Osteoblast (primary cell): Measurements from ENCODE around the gene SOST. TPM values are rescaled to one million over a fixed set of nuclear protein-coding genes. Genes with fewer than 3 reads are reported as not detected.
A peak's percentile ranks its signal among the peaks of the same experiment; 100 is the strongest.

Source experiments
- DNase-seq: peaks from one replicate; pipeline ENCODE4 v3.0.0; 2011; ENCODE audit warnings: low spot score, mixed read lengths; ENCODE audit not compliant: insufficient read length; ENCODE audit errors: missing footprints
- H2AFZ ChIP-seq: 2 replicates; pipeline ENCODE4 v1.6.0; 2011; ENCODE audit warnings: mild to moderate bottlenecking, low read length
- H3K27ac ChIP-seq: 2 replicates; pipeline ENCODE4 v1.5.1; 2011; ENCODE audit warnings: mild to moderate bottlenecking, low read depth, low read length, moderate library complexity
- H3K27me3 ChIP-seq: 2 replicates; pipeline ENCODE4 v1.6.0; 2012; ENCODE audit warnings: mild to moderate bottlenecking, control low read depth, inconsistent platforms, low read length, moderate library complexity; ENCODE audit not compliant: insufficient read depth
- H3K36me3 ChIP-seq: 2 replicates; pipeline ENCODE4 v1.5.1; 2011; ENCODE audit warnings: mild to moderate bottlenecking, low read length, control low read depth, moderate library complexity; ENCODE audit not compliant: insufficient read depth
- H3K4me1 ChIP-seq: 2 replicates; pipeline ENCODE4 v1.5.1; 2011; ENCODE audit warnings: mild to moderate bottlenecking, low read length, control low read depth, moderate library complexity; ENCODE audit not compliant: insufficient read depth
- H3K4me2 ChIP-seq: 2 replicates; pipeline ENCODE4 v1.6.0; 2011; ENCODE audit warnings: mild to moderate bottlenecking, low read length; ENCODE audit not compliant: insufficient read depth
- H3K4me3 ChIP-seq: fragments of 200-600 bp; sonication (generic); 3 replicates; pipeline ENCODE4 v1.5.1; 2012; ENCODE audit warnings: mild to moderate bottlenecking, low read length, inconsistent platforms; ENCODE audit not compliant: insufficient read depth
- H3K79me2 ChIP-seq: 2 replicates; pipeline ENCODE4 v1.6.0; 2012; ENCODE audit warnings: mild to moderate bottlenecking, low read length, control low read depth, inconsistent platforms; ENCODE audit not compliant: insufficient read depth
- H3K9me3 ChIP-seq: 2 replicates; pipeline ENCODE4 v1.5.1; 2011; ENCODE audit warnings: low read depth, low read length, control low read depth
- H4K20me1 ChIP-seq: 2 replicates; pipeline ENCODE4 v1.6.0; 2012; ENCODE audit warnings: mild to moderate bottlenecking, low read length, control low read depth; ENCODE audit not compliant: insufficient read depth
- total RNA-seq: library from RNA; depleted of rRNA; stranded (reverse); fragments of >200 nt; gene quantifications from 2 replicates; pipeline ENCODE4 v1.2.3, GENCODE V29; 2012
- TF ChIP-seq, protein P1 (sequence below): IDR thresholded peaks from 2 replicates; pipeline ENCODE4 v1.5.1; 2011; ENCODE audit warnings: mild to moderate bottlenecking, low read depth, low read length, moderate library complexity; ENCODE audit errors: extremely low read depth

SOST gene
- total RNA-seq, 1 donor, result not detected

DNA sequence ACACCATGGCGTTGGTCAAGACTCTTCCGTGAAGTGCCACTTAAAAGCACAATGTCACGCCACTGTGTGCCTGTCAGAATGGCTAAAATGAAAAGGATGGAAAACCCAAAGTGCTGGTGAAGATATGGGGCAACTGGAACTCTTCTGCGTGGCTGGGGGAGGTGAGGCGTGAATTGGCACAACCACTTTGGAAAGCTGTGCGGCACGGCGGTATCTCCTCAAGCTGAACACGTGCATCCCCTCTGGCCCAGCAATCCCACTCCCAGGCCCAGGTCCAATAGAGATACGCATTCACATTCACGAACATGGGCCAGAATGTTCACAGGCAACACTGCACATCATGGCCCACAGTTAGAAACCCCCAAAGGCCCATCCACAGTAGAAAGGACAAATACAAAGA, 11.3 kb upstream of the SOST start:
- Histone ChIP-seq H3K27ac (no peak overlapping the region), H2AFZ (no peak overlapping the region), H3K4me1 (no peaks in the 10 kb centered on the region), H4K20me1 (peaks cover 15% of the 10 kb centered on the region), H3K9me3 (no peaks in the 10 kb centered on the region), H3K4me2 (no peak overlapping the region), H3K79me2 (peaks cover 22% of the 10 kb centered on the region), H3K36me3 (peaks cover 57% of the 10 kb centered on the region), H3K27me3 (no peaks in the 10 kb centered on the region), H3K4me3 (no peak overlapping the region)
- DNase-seq, result peak; percentile 75
- TF ChIP-seq, protein P1, sequence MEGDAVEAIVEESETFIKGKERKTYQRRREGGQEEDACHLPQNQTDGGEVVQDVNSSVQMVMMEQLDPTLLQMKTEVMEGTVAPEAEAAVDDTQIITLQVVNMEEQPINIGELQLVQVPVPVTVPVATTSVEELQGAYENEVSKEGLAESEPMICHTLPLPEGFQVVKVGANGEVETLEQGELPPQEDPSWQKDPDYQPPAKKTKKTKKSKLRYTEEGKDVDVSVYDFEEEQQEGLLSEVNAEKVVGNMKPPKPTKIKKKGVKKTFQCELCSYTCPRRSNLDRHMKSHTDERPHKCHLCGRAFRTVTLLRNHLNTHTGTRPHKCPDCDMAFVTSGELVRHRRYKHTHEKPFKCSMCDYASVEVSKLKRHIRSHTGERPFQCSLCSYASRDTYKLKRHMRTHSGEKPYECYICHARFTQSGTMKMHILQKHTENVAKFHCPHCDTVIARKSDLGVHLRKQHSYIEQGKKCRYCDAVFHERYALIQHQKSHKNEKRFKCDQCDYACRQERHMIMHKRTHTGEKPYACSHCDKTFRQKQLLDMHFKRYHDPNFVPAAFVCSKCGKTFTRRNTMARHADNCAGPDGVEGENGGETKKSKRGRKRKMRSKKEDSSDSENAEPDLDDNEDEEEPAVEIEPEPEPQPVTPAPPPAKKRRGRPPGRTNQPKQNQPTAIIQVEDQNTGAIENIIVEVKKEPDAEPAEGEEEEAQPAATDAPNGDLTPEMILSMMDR, result no peak

DNA sequence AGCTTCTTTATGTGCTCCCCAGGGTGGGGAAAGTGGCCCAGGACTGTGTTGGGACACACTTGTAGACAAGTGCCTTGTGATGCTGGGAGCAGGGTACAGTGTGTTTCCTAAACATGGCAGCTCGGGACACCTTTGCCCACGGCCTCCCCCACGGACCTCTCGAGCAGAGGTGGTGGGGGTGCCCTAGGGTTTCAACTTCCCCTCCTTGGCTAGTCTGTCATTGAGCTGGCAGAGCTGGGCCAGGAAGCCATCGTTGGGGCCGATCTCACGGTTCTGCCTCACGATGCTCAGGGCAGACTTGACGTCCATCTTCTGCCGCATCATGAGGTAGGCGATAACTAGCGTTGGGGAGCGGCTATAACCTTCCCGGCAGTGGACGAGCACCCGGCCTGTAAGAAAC, 10.8 kb upstream of the SOST start:
- TF ChIP-seq, protein P1, result no peak
- Histone ChIP-seq H3K36me3 (peaks cover 53% of the 10 kb centered on the region), H3K79me2 (peaks cover 18% of the 10 kb centered on the region), H3K4me1 (peaks cover 3% of the 10 kb centered on the region), H4K20me1 (peaks cover 15% of the 10 kb centered on the region), H3K27me3 (no peaks in the 10 kb centered on the region), H3K27ac (no peak overlapping the region), H3K4me3 (no peak overlapping the region), H2AFZ (no peak overlapping the region), H3K9me3 (no peaks in the 10 kb centered on the region), H3K4me2 (no peak overlapping the region)
- peak; percentile 34 for DNase-seq

DNA sequence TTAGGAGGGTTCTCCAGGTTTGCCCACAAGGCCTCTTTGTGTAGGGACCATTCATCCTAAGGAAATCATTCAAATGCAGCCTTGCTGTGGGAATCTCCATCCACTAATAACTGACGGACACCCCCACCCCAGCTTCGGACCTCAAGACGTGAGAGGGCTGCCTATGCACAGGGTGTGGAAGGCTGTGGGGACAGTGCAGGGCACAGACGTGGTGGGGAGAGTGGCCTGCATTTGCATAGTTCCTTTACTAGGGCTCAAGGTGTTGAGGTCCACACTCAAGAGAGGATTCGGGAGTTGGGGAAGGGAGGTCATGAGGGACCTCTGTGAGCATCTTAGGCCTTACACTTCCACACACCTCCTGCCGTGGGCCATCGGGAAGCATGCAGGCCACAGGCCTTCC, 10.4 kb upstream of the SOST start:
- no peak overlapping the region for H2AFZ ChIP-seq
- peaks cover 15% of the 10 kb centered on the region for H3K79me2 ChIP-seq
- no peaks in the 10 kb centered on the region for H3K27me3 ChIP-seq
- H3K4me2 ChIP-seq, result no peak overlapping the region
- H3K4me1 ChIP-seq, result peaks cover 3% of the 10 kb centered on the region
- H3K9me3 ChIP-seq, result no peaks in the 10 kb centered on the region
- TF ChIP-seq, protein P1, result no peak
- peaks cover 48% of the 10 kb centered on the region for H3K36me3 ChIP-seq
- DNase-seq, result no peak
- no peak overlapping the region for H3K4me3 ChIP-seq
- peaks cover 15% of the 10 kb centered on the region for H4K20me1 ChIP-seq
- H3K27ac ChIP-seq, result no peak overlapping the region

DNA sequence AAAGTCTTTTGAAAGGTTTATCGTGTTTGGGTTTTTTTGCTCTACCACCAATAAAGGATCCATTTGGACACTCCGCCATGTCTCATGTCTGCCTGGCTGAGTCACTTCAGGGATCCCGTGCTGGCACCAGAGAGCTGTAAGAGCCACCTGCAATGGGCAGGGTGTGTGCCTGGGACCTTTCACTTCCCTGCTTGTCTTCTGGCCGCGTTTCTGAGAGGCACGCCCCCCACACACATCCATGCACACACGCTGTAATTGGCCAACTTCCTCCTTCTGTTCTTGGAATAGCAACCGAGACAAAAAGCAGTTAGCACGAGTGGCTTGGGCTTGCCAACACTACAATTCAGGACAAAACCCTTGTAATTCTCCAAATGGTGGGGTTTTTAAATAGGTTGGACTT, 9.8 kb upstream of the SOST start:
- Histone ChIP-seq H3K4me2 (no peak overlapping the region), H4K20me1 (peaks cover 14% of the 10 kb centered on the region), H3K9me3 (no peaks in the 10 kb centered on the region), H2AFZ (no peak overlapping the region), H3K36me3 (peaks cover 45% of the 10 kb centered on the region), H3K27me3 (no peaks in the 10 kb centered on the region), H3K4me1 (peaks cover 3% of the 10 kb centered on the region), H3K79me2 (peaks cover 13% of the 10 kb centered on the region), H3K27ac (no peak overlapping the region), H3K4me3 (no peak overlapping the region)
- DNase-seq, result no peak
- TF ChIP-seq, protein P1, result no peak
